Lower lobe of right lung (tissue), 2 donors: ENCODE measurements around the gene GALM. TPM values are rescaled to one million over a fixed set of nuclear protein-coding genes. Genes with fewer than 3 reads are reported as not detected.

Experiments used
- ATAC-seq, 2 donors: fragments of 200-7000 bp; cut with Tn5 transposase; one replicate each; pipeline ENCODE4 v1.9.1; 2020 to 2022; ENCODE audit warnings: mild to moderate bottlenecking in 2 of 2, moderate library complexity in 2 of 2
- DNase-seq: peaks from one replicate; pipeline ENCODE4 v3.0.0-alpha.2; 2020
- H3K27ac ChIP-seq: fragments of 200-600 bp; one replicate; pipeline ENCODE4 v1.8.0; 2022
- H3K27me3 ChIP-seq: fragments of 200-600 bp; one replicate; pipeline ENCODE4 v1.8.0; 2022; ENCODE audit warnings: low read depth
- H3K36me3 ChIP-seq: fragments of 200-600 bp; one replicate; pipeline ENCODE4 v1.8.0; 2022; ENCODE audit warnings: mild to moderate bottlenecking
- H3K4me1 ChIP-seq: fragments of 200-600 bp; one replicate; pipeline ENCODE4 v1.8.0; 2022
- H3K4me3 ChIP-seq: fragments of 200-600 bp; one replicate; pipeline ENCODE4 v1.8.0; 2022; ENCODE audit warnings: mild to moderate bottlenecking
- H3K9me3 ChIP-seq: fragments of 200-600 bp; one replicate; pipeline ENCODE4 v1.8.0; 2022
- intact Hi-C: fragments of 100-400 bp; cut with DNase I; formaldehyde crosslinking; loops from one replicate; pipeline ENCODE4 v1.11.0; 2022
- total RNA-seq: library from RNA; stranded (reverse); fragmentation: NEBNext Ultra II Directional; extraction: Animal tissue kit (Norgen Biotek cat#: 25700); gene quantifications from one replicate; pipeline ENCODE4 v1.2.1, GENCODE V29; 2021
- TF ChIP-seq, protein P1 (sequence below): fragments of 200-600 bp; IDR thresholded peaks from one replicate; pipeline ENCODE4 v1.8.0; 2022; ENCODE audit warnings: antibody characterized with exemption, mild to moderate bottlenecking
- donor health status: DM: no; HTN: yes; CAD: no; lungs with severe emphysema.

Gene GALM
- total RNA-seq, 1 donor from 2014 or later, result 17.7 TPM

DNA sequence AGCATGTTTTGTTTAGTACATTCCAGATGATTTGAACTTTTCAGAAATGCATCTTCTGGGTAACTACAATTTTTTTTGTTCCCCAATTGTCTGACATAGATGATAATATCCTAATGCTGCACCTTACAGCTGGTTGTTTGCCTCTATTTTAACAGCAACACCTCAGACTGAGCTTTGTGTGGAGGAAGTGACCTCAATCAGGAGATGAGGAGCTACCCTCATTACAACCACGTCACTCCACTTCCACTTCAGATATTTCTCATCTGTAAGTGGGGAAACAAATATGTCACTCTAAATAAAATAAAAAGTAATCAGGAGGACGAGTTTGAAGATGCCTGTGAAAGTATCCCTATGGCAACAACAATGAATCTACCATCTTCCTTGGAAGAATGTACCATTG, 97.3 kb downstream of the GALM start:
- TF ChIP-seq, protein P1, sequence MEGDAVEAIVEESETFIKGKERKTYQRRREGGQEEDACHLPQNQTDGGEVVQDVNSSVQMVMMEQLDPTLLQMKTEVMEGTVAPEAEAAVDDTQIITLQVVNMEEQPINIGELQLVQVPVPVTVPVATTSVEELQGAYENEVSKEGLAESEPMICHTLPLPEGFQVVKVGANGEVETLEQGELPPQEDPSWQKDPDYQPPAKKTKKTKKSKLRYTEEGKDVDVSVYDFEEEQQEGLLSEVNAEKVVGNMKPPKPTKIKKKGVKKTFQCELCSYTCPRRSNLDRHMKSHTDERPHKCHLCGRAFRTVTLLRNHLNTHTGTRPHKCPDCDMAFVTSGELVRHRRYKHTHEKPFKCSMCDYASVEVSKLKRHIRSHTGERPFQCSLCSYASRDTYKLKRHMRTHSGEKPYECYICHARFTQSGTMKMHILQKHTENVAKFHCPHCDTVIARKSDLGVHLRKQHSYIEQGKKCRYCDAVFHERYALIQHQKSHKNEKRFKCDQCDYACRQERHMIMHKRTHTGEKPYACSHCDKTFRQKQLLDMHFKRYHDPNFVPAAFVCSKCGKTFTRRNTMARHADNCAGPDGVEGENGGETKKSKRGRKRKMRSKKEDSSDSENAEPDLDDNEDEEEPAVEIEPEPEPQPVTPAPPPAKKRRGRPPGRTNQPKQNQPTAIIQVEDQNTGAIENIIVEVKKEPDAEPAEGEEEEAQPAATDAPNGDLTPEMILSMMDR, result no peak
- Histone ChIP-seq H3K9me3 (no peaks in the 10 kb centered on the region), H3K27ac (no peak overlapping the region), H3K4me1 (no peaks in the 10 kb centered on the region), H3K4me3 (no peak overlapping the region), H3K27me3 (no peaks in the 10 kb centered on the region), H3K36me3 (no peaks in the 10 kb centered on the region)
- ATAC-seq, result no peak
- intact Hi-C loops, result no loop called here
- no peak for DNase-seq

DNA sequence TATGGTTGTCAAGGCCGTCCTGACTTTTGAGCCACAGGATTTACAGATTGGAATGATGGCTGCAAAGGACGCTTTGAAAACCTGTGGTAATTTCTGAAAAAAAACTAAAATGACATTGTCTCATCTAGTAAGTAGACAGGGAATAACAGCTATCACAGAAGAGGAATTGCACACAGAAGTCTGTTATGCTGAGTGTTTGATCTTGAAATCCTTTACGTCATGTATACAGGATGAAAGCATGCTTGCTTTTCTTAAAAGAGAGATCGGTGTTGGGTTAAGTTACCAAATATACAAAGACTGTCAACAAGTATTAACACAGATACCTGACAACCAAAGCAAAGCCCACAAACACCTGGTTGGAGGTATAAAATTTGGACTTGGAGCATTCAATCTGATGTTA, 97.8 kb downstream of the GALM start:
- Histone ChIP-seq H3K27me3 (no peaks in the 10 kb centered on the region), H3K4me1 (no peaks in the 10 kb centered on the region), H3K36me3 (no peaks in the 10 kb centered on the region), H3K9me3 (no peaks in the 10 kb centered on the region), H3K27ac (no peak overlapping the region), H3K4me3 (no peak overlapping the region)
- ATAC-seq (no peak), DNase-seq (no peak)
- TF ChIP-seq, protein P1, result no peak
- intact Hi-C loops, result no loop called here

DNA sequence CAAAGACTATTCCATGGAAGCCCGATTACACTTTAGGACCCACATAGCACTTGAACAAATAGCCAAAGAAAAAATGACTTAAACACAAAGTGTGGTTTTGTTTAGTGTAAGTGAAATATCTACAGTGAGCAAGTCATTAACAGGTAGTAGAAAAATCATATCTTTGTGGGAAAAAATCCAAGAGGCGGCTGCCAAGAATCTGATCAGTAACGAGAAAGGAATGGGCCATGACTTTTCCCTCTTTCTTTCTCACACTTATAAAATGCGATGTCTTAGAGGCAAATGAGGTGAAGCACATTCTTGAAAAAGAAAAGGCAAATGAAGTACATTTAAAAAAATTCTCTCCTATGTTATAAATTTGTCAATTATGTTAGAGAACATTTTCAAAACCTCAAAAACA, 99.2 kb downstream of the GALM start:
- ATAC-seq (no peak), DNase-seq (no peak)
- Histone ChIP-seq H3K27me3 (no peaks in the 10 kb centered on the region), H3K4me1 (no peaks in the 10 kb centered on the region), H3K4me3 (no peak overlapping the region), H3K36me3 (no peaks in the 10 kb centered on the region), H3K27ac (no peak overlapping the region), H3K9me3 (no peaks in the 10 kb centered on the region)
- TF ChIP-seq, protein P1, result no peak
- intact Hi-C loops, result no loop called here

DNA sequence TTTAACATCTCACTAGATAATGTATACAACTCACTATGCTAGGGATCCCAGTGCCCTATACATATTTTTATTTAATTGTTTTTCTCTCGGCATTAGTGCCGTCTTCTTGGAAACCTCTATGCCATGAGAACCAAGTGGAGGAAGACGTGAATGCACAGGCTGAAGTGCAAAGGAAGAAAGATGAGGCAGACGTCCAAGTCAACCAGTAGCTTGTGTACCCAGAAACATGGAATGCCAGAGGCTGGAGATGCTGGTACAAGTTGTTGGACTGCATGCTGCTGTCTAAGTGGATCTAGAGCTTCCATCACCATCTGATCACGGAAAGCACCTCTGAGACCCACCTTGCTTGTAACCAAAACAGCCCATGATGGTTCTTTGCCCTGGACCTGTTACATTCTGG, 99.6 kb downstream of the GALM start:
- ATAC-seq, result no peak
- Histone ChIP-seq H3K36me3 (no peaks in the 10 kb centered on the region), H3K4me1 (no peaks in the 10 kb centered on the region), H3K4me3 (no peak overlapping the region), H3K27me3 (no peaks in the 10 kb centered on the region), H3K9me3 (no peaks in the 10 kb centered on the region), H3K27ac (no peak overlapping the region)
- intact Hi-C loops, result no loop called here
- TF ChIP-seq, protein P1, result no peak
- DNase-seq, result no peak

DNA sequence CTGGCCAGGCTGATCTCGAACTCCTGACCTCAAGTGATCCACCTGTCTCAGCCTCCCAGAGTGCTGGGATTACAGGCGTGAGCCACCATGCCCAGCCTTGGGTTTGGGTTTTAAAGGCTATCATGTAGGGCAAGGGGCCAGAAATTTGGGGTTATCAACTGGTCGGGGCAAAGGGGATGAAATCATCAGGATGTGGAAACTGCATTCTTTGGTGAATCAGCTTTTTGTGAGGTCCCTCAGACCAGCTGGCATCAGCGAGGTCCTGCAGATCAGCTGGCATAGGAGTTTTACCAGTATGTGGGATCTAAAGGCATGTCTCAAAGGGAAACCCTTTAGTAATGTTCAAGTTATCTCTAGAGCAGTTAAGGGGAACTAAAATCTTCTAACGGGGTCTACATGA, 105.7 kb downstream of the GALM start:
- Histone ChIP-seq H3K9me3 (no peaks in the 10 kb centered on the region), H3K4me3 (no peak overlapping the region), H3K36me3 (no peaks in the 10 kb centered on the region), H3K27me3 (no peaks in the 10 kb centered on the region), H3K27ac (no peak overlapping the region), H3K4me1 (no peaks in the 10 kb centered on the region)
- ATAC-seq, result no peak
- TF ChIP-seq, protein P1, result no peak
- intact Hi-C loops, result no loop called here
- no peak for DNase-seq
